KMS-11 (cell line): ENCODE data around the gene CTCFL.
A peak's percentile ranks its signal among the peaks of the same experiment; 100 is the strongest.

Source experiments
- H2AFZ ChIP-seq: fragments of 200-600 bp; sonication (generic); 2 replicates; pipeline ENCODE4 v1.6.1; 2016; ENCODE audit warnings: antibody characterized with exemption, mixed run types, low read depth
- H3K27ac ChIP-seq: fragments of 200-600 bp; sonication (generic); 2 replicates; pipeline ENCODE4 v1.6.1; 2016; ENCODE audit warnings: mild to moderate bottlenecking, mixed run types
- H3K27me3 ChIP-seq: fragments of 200-600 bp; sonication (generic); 2 replicates; pipeline ENCODE4 v1.6.1; 2017; ENCODE audit warnings: mild to moderate bottlenecking, low read depth, mixed run types, moderate library complexity; ENCODE audit not compliant: insufficient read depth
- H3K36me3 ChIP-seq: fragments of 200-600 bp; sonication (generic); 2 replicates; pipeline ENCODE4 v1.6.1; 2017; ENCODE audit warnings: mild to moderate bottlenecking, mixed run types; ENCODE audit not compliant: insufficient read depth
- H3K4me1 ChIP-seq: fragments of 200-600 bp; sonication (generic); 2 replicates; pipeline ENCODE4 v1.6.1; 2016; ENCODE audit warnings: mild to moderate bottlenecking, low read depth, mixed run types; ENCODE audit not compliant: poor library complexity, severe bottlenecking
- H3K4me2 ChIP-seq: fragments of 200-600 bp; sonication (generic); 2 replicates; pipeline ENCODE4 v1.7.0; 2016; ENCODE audit warnings: mild to moderate bottlenecking, mixed run types
- H3K4me3 ChIP-seq: fragments of 200-600 bp; sonication (generic); IDR thresholded peaks from 2 replicates; pipeline ENCODE4 v1.6.1; 2017; ENCODE audit warnings: low read depth, low read length, mixed read lengths; ENCODE audit not compliant: insufficient read depth
- H3K79me2 ChIP-seq: fragments of 200-600 bp; sonication (generic); 2 replicates; pipeline ENCODE4 v1.6.1; 2016; ENCODE audit warnings: low read depth, mixed run types; ENCODE audit not compliant: insufficient read depth
- H3K9ac ChIP-seq: fragments of 200-600 bp; sonication (generic); 2 replicates; pipeline ENCODE4 v1.6.1; 2016; ENCODE audit warnings: mild to moderate bottlenecking, mixed run types
- H4K20me1 ChIP-seq: fragments of 200-600 bp; sonication (generic); 2 replicates; pipeline ENCODE4 v1.6.1; 2016; ENCODE audit warnings: mild to moderate bottlenecking, mixed run types; ENCODE audit not compliant: insufficient read depth
- TF ChIP-seq, protein P1 (sequence below): fragments of 200-600 bp; sonication (generic); conservative IDR thresholded peaks from 2 replicates; pipeline ENCODE4 v1.6.1; 2017; ENCODE audit warnings: low read depth, mild to moderate bottlenecking, antibody characterized with exemption, low read length, moderate library complexity, mixed read lengths

CTCFL gene

DNA sequence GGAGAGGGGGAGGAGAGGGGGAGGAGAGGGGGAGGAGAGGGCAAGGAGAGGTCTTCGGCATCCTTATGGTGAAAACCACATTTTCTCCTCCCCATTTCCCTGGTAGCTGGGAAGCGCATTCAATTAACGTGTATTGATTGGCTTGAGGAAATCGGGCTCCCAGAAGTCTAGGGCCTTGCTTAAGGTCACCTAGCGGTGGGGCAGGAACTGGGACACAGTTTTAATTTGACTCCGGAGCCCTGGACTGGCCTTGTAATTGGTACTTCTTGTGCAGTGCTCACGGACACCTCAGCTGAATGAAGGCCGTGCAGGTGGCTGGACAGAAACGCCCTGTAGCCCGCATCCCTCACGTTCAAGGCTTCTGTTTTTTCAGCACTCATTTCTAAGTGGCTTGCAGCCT is 42.8 kb downstream of the CTCFL start:
- Histone ChIP-seq H3K27ac (no peak overlapping the region), H3K4me1 (no peaks in the 10 kb centered on the region), H3K27me3 (no peaks in the 10 kb centered on the region), H3K36me3 (no peaks in the 10 kb centered on the region), H3K9ac (no peak overlapping the region), H3K79me2 (no peaks in the 10 kb centered on the region), H3K4me3 (no peak overlapping the region), H4K20me1 (no peaks in the 10 kb centered on the region), H2AFZ (no peak overlapping the region), H3K4me2 (no peak overlapping the region)
- TF ChIP-seq, protein P1, sequence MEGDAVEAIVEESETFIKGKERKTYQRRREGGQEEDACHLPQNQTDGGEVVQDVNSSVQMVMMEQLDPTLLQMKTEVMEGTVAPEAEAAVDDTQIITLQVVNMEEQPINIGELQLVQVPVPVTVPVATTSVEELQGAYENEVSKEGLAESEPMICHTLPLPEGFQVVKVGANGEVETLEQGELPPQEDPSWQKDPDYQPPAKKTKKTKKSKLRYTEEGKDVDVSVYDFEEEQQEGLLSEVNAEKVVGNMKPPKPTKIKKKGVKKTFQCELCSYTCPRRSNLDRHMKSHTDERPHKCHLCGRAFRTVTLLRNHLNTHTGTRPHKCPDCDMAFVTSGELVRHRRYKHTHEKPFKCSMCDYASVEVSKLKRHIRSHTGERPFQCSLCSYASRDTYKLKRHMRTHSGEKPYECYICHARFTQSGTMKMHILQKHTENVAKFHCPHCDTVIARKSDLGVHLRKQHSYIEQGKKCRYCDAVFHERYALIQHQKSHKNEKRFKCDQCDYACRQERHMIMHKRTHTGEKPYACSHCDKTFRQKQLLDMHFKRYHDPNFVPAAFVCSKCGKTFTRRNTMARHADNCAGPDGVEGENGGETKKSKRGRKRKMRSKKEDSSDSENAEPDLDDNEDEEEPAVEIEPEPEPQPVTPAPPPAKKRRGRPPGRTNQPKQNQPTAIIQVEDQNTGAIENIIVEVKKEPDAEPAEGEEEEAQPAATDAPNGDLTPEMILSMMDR, result no peak

DNA sequence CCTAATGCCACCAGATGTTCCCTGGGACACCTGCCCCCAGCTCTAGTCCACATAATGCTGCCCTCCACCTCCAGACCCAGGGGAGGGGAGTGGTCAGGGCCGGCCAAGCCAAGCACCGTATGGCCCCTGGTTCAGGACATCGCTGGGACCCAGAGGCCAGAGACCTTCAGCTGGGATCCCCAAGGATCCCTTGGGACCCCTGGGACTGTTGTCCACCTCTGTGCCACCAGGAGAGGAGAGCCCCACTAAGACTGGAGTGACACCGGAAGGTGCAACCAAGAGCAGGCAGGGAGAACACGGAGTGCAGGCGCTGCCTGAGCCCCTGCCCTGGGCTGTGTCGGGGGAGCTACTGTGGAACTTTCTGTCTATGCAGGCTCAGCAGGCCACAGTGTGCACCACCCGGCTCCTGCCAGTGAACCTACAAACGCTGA is 43.6 kb downstream of the CTCFL start:
- no peaks in the 10 kb centered on the region for H4K20me1 ChIP-seq
- H3K27me3 ChIP-seq, result no peaks in the 10 kb centered on the region
- no peaks in the 10 kb centered on the region for H3K79me2 ChIP-seq
- H3K4me3 ChIP-seq, result no peak overlapping the region
- H3K27ac ChIP-seq, result no peak overlapping the region
- no peak overlapping the region; the same call in 1 of the 2 replicates for H3K4me2 ChIP-seq
- no peak overlapping the region for H3K9ac ChIP-seq
- H2AFZ ChIP-seq, result peak overlapping the region; percentile 31; the same call in 1 of the 2 replicates
- TF ChIP-seq, protein P1, result no peak
- peaks cover 8% of the 10 kb centered on the region for H3K4me1 ChIP-seq
- no peaks in the 10 kb centered on the region for H3K36me3 ChIP-seq

DNA sequence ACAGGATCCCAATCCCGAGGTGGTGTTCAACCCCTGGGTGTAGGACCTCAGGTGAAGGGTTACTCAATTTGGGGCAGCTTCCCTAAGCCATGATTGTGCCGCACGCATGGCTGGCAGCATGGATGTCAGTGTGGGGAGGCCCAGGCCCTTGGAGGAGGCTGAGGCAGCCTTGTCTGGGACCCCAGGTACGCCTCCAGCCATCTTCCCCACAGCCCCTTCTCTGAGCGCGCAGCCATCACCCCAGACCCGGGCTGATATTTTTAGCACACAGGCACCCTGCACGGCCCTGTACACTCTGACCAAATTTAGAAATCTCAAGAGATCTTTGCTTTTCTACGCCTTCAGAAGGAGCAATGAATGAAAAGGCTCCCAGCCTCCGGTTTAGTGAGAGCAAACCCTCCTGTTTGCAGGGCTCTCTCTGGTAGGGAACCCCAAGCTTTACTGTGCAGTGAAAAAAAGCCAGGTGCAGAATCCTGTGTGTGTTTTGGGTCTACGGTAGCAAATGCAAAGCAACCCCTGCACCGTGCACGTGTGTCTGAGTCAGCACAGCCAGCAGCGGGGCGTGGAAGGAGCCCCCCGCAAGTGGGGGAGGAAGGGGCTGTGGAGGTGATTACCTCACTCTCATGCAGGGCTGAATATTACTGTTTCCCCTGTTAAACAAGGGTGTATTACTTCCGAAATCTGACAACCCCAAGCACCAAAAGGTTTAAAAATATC is 44.3 kb downstream of the CTCFL start:
- Histone ChIP-seq H4K20me1 (no peaks in the 10 kb centered on the region), H2AFZ (peak overlapping the region; percentile 31; the same call in 1 of the 2 replicates), H3K27me3 (no peaks in the 10 kb centered on the region), H3K36me3 (no peaks in the 10 kb centered on the region), H3K4me3 (no peak overlapping the region), H3K79me2 (no peaks in the 10 kb centered on the region), H3K27ac (no peak overlapping the region), H3K9ac (no peak overlapping the region), H3K4me1 (peaks cover 15% of the 10 kb centered on the region), H3K4me2 (no peak overlapping the region; the same call in 1 of the 2 replicates)
- TF ChIP-seq, protein P1, result no peak

DNA sequence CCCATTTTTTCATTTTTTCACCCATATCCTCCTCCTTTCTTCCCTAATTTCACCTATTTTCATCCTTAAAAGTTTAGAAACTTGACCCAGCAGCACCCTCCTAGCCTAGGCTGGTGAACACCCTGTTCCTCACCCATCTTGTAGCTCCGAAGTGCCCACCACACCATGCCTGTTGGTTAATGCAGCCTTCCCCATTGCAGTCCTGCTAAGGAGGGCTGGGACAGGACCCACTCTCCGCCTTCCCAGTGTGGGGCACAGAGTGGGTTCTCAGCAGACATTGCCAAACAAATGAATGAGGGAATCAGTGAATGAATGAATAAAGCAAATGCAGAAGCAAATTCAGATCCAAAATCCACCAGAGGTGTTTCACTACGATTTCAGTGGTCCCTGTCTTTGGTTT is 45.7 kb downstream of the CTCFL start:
- Histone ChIP-seq H3K4me3 (no peak overlapping the region), H3K4me1 (peaks cover 21% of the 10 kb centered on the region), H3K9ac (no peak overlapping the region), H2AFZ (no peak overlapping the region), H3K4me2 (no peak overlapping the region), H3K79me2 (no peaks in the 10 kb centered on the region), H3K36me3 (no peaks in the 10 kb centered on the region), H4K20me1 (no peaks in the 10 kb centered on the region), H3K27me3 (no peaks in the 10 kb centered on the region), H3K27ac (no peak overlapping the region)
- TF ChIP-seq, protein P1, result no peak
